B cell (primary cell): ENCODE measurements around the gene MAG. TPM values are rescaled to one million over a fixed set of nuclear protein-coding genes. Genes with fewer than 3 reads are reported as not detected.

ENCODE experiments used
- ATAC-seq: fragments of 200-7000 bp; cut with Tn5 transposase; one replicate; pipeline ENCODE4 v1.10.0; 2021; ENCODE audit warnings: low read depth, mild to moderate bottlenecking, moderate number of reproducible peaks, moderate library complexity
- CTCF ChIA-PET: fragments of 350-600 bp; sonication (Branson Sonifier 250); formaldehyde crosslinking; loops from one replicate; lab custom pipeline; 2021; ENCODE audit warnings: antibody characterized with exemption, inconsistent platforms; lab: Charles Lee
- POLR2A ChIA-PET: fragments of 350-600 bp; sonication (Branson Sonifier 250); formaldehyde crosslinking; loops from one replicate; lab custom pipeline; 2021; ENCODE audit warnings: antibody characterized with exemption; lab: Charles Lee
- DNase-seq: peaks from one replicate; pipeline ENCODE4 v3.0.0; 2013
- H2AFZ ChIP-seq: 2 replicates; pipeline ENCODE4 v1.6.1; 2012; ENCODE audit warnings: mild to moderate bottlenecking, low read depth, low read length; ENCODE audit not compliant: insufficient read depth, poor library complexity, severe bottlenecking
- H3K27ac ChIP-seq, 2 donors: 1 replicate in 1 of 2; 2 replicates in 1 of 2; pipeline ENCODE4 v1.5.1; 2012 to 2013; ENCODE audit warnings: low read length in 2 of 2, mild to moderate bottlenecking in 2 of 2, moderate library complexity in 1 of 2
- H3K27me3 ChIP-seq, 4 experiments: fragments of 200-600 bp in 1 of 4; sonication (generic) in 1 of 4; replicated peaks in 1 of 4; 1 replicate in 2 of 4; 2 replicates in 2 of 4; pipeline versions ENCODE4 v1.6.1 to v1.7.0; 2013 to 2016; ENCODE audit warnings: low read length in 3 of 4, mild to moderate bottlenecking in 2 of 4, mixed read lengths in 1 of 4, moderate library complexity in 1 of 4; ENCODE audit not compliant: insufficient read depth in 4 of 4, control insufficient read depth in 3 of 4; ENCODE audit errors: control extremely low read depth in 1 of 4
- H3K36me3 ChIP-seq, 2 experiments: replicated peaks in 1 of 2; 1 replicate in 1 of 2; 2 replicates in 1 of 2; pipeline versions ENCODE4 v1.6.1 to v1.7.1; 2013; ENCODE audit warnings: low read length in 1 of 2; ENCODE audit not compliant: insufficient read depth in 2 of 2, control insufficient read depth in 1 of 2; ENCODE audit errors: control extremely low read depth in 1 of 2, extremely low read depth in 1 of 2
- H3K4me1 ChIP-seq, 2 donors: fragments of 200-600 bp in 1 of 2; sonication (generic) in 1 of 2; 1 replicate in 1 of 2; 2 replicates in 1 of 2; pipeline versions ENCODE4 v1.5.1 to v1.6.1; 2013 to 2017; ENCODE audit warnings: low read length in 2 of 2; ENCODE audit not compliant: control insufficient read depth in 2 of 2, insufficient read depth in 2 of 2
- H3K4me2 ChIP-seq: replicated peaks from 2 replicates; pipeline ENCODE3; 2012; ENCODE audit warnings: mild to moderate bottlenecking, low read depth, low read length; ENCODE audit not compliant: poor library complexity, severe bottlenecking
- H3K4me3 ChIP-seq, 5 experiments: fragments of 200-600 bp in 1 of 5; sonication (generic) in 1 of 5; 1 replicate in 3 of 5; 2 replicates in 2 of 5; pipeline versions ENCODE4 v1.5.1 to v1.7.0; 2011 to 2016; ENCODE audit warnings: low read length in 4 of 5, mild to moderate bottlenecking in 4 of 5, low read depth in 2 of 5, control low read depth in 1 of 5, moderate library complexity in 1 of 5; ENCODE audit not compliant: insufficient read depth in 1 of 5; ENCODE audit errors: control extremely low read depth in 1 of 5, extremely low read depth in 1 of 5
- H3K79me2 ChIP-seq: fragments of 200-600 bp; sonication (generic); one replicate; pipeline ENCODE4 v1.6.0; 2016; ENCODE audit warnings: low read length; ENCODE audit not compliant: control insufficient read depth, insufficient read depth
- H3K9ac ChIP-seq: fragments of 200-600 bp; sonication (generic); 2 replicates; pipeline ENCODE4 v1.6.1; 2017; ENCODE audit warnings: mild to moderate bottlenecking, low read length, moderate library complexity
- H3K9me3 ChIP-seq, 3 donors: one replicate each; pipeline versions ENCODE4 v1.6.1 to v1.7.1; 2013; ENCODE audit warnings: low read length in 2 of 3; ENCODE audit not compliant: control insufficient read depth in 2 of 3, insufficient read depth in 1 of 3; ENCODE audit errors: control extremely low read depth in 1 of 3
- H4K20me1 ChIP-seq: 2 replicates; pipeline ENCODE4 v1.6.0; 2012; ENCODE audit warnings: mild to moderate bottlenecking, low read length; ENCODE audit not compliant: insufficient read depth, control insufficient read depth, poor library complexity, severe bottlenecking
- H3K27ac Mint-ChIP-seq: one replicate; pipeline ENCODE4 v1.8.0; 2021; ENCODE audit warnings: mixed read lengths
- H3K27me3 Mint-ChIP-seq: one replicate; pipeline ENCODE4 v1.8.0; 2021; ENCODE audit warnings: mixed read lengths
- H3K4me1 Mint-ChIP-seq: one replicate; pipeline ENCODE4 v1.8.0; 2021; ENCODE audit warnings: mixed read lengths
- H3K4me3 Mint-ChIP-seq: one replicate; pipeline ENCODE4 v1.8.0; 2021; ENCODE audit warnings: mixed read lengths
- H3K9me3 Mint-ChIP-seq: one replicate; pipeline ENCODE4 v1.8.0; 2022; ENCODE audit warnings: mixed read lengths; ENCODE audit not compliant: insufficient read depth
- EZH2 ChIP-seq: IDR thresholded peaks from 2 replicates; pipeline ENCODE4 v1.6.1; 2012; ENCODE audit warnings: borderline replicate concordance, low read depth, mild to moderate bottlenecking, moderate library complexity, low read length; ENCODE audit not compliant: insufficient read depth, poor library complexity, severe bottlenecking
- WGBS: methylation state at CpG from one replicate; pipeline ENCODE4 v1.1.5; 2013; ENCODE audit warnings: missing lambda C conversion rate; ENCODE audit not compliant: insufficient coverage; 5-methylcytosine and 5-hydroxymethylcytosine counted together
- intact Hi-C: fragments of 100-400 bp; cut with micrococcal nuclease; formaldehyde crosslinking; loops from one replicate; pipeline ENCODE4 v1.10.0; 2022
- polyA plus RNA-seq: library from polyadenylated mRNA; depleted of rRNA; stranded (reverse); fragments of >200 nt; gene quantifications from 2 replicates; pipeline ENCODE4 v1.2.3, GENCODE V29; 2012
- total RNA-seq, 2 donors: library from RNA; stranded (reverse); fragments of 120-200 nt in 1 of 2; gene quantifications; 1 replicate in 1 of 2; 2 replicates in 1 of 2; pipeline versions ENCODE4 v1.2.3 to v1.2.4, GENCODE V29; 2013 to 2022
- TF ChIP-seq, protein P1 (sequence below): fragments of 200-600 bp; IDR thresholded peaks from one replicate; pipeline ENCODE4 v1.8.0; 2022; ENCODE audit warnings: antibody characterized with exemption, mild to moderate bottlenecking

MAG gene
- total and polyA plus RNA-seq, 2 donors (not counting 1 experiment from before 2014, with no cell fraction given), result 0.12 to 0.58 TPM

DNA sequence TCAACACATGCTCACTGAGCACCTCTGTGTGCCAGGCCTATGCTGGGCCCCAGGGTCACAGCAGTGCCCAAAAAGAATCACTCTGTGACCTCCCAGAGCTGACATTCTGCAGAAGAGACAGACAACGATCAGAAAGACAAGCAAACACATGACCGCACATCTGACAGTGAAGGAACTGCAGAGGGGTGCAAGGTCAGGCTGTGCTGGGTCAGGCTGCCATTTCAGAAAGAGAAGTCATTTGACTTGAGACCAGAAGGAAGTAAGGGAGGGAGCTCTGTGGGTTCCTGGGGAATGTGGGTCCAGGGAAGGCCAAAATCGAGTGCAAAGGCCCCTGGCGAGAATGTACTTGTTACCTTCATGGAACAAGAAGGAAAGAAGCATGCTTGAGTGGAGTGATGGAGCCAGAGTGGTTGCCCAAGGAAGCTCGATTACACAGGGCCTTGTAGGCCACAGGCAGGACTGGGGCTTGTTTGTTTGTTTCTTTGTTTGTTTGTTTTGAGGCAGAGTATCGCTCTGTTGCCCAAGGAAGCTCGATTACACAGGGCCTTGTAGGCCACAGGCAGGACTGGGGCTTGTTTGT is 25.6 kb downstream of the MAG start:
- Mint-ChIP-seq H3K27ac (peak overlapping the region; percentile 80), H3K4me1 (peaks cover 78% of the 10 kb centered on the region), H3K9me3 (no peaks in the 10 kb centered on the region), H3K4me3 (peak overlapping the region; percentile 63), H3K27me3 (no peaks in the 10 kb centered on the region)
- H3K9me3 ChIP-seq, result peaks cover 0 to 3% (median 0%) of the 10 kb centered on the region in 3 donors
- intact Hi-C loops, result loop anchor here (2.0 kb wide), 1 partner anchor 13 kb away; no protein-coding TSS in a partner anchor
- no peaks in the 10 kb centered on the region for H3K27me3 ChIP-seq
- H3K4me3 ChIP-seq, result no peak overlapping the region
- TF ChIP-seq EZH2, result no peak
- TF ChIP-seq, protein P1, sequence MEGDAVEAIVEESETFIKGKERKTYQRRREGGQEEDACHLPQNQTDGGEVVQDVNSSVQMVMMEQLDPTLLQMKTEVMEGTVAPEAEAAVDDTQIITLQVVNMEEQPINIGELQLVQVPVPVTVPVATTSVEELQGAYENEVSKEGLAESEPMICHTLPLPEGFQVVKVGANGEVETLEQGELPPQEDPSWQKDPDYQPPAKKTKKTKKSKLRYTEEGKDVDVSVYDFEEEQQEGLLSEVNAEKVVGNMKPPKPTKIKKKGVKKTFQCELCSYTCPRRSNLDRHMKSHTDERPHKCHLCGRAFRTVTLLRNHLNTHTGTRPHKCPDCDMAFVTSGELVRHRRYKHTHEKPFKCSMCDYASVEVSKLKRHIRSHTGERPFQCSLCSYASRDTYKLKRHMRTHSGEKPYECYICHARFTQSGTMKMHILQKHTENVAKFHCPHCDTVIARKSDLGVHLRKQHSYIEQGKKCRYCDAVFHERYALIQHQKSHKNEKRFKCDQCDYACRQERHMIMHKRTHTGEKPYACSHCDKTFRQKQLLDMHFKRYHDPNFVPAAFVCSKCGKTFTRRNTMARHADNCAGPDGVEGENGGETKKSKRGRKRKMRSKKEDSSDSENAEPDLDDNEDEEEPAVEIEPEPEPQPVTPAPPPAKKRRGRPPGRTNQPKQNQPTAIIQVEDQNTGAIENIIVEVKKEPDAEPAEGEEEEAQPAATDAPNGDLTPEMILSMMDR, result no peak
- peak overlapping the region; percentile 10 for H3K9ac ChIP-seq
- 51% methylated on average over 7 of the region's 7 CpGs for WGBS
- POLR2A ChIA-PET, result interaction anchor here (0.6 to 8.3 kb wide), 2 partner anchors 14 to 143 kb away, joined by 4 to 106 read pairs; partner anchors contain the start of gene CD22
- no peak for DNase-seq
- peak overlapping the region; percentile 52 for H3K4me2 ChIP-seq
- no peaks in the 10 kb centered on the region for H3K36me3 ChIP-seq
- H4K20me1 ChIP-seq, result no peaks in the 10 kb centered on the region
- CTCF ChIA-PET, result interaction anchor here (0.6 to 5.0 kb wide), 7 partner anchors 11 to 151 kb away, joined by 3 to 26 read pairs (median 3); no protein-coding TSS in a partner anchor
- H3K4me1 ChIP-seq, result peaks cover 80 to 97% of the 10 kb centered on the region in 2 donors
- H3K79me2 ChIP-seq, result peaks cover 42% of the 10 kb centered on the region
- ATAC-seq, result no peak
- H2AFZ ChIP-seq, result peak overlapping the region; percentile 35
- peak overlapping the region; percentile 75 to 81 for H3K27ac ChIP-seq
